Naive thymus-derived CD4-positive, alpha-beta T cell (primary cell): ENCODE measurements around the gene ERICH6. TPM values are rescaled to one million over a fixed set of nuclear protein-coding genes. Genes with fewer than 3 reads are reported as not detected.
A peak's percentile ranks its signal among the peaks of the same experiment; 100 is the strongest.

Experiments used
- ATAC-seq: fragments of 150-1000 bp; cut with Tn5 transposase; 2 replicates; pipeline ENCODE4 v1.10.0; 2021; ENCODE audit warnings: mild to moderate bottlenecking, moderate library complexity
- CTCF ChIA-PET: fragments of 350-600 bp; sonication (Branson Sonifier 250); formaldehyde crosslinking; loops from one replicate; lab custom pipeline; 2021; ENCODE audit warnings: antibody characterized with exemption; lab: Charles Lee
- POLR2A ChIA-PET: fragments of 350-600 bp; sonication (Branson Sonifier 250); formaldehyde crosslinking; loops from one replicate; lab custom pipeline; 2021; ENCODE audit warnings: antibody characterized with exemption, inconsistent platforms; lab: Charles Lee
- DNase-seq, 9 donors: peaks; one replicate each; pipeline versions ENCODE4 v3.0.0 to v3.0.0-alpha.2; 2020 to 2022; ENCODE audit warnings: mixed read lengths in 1 of 9
- H3K27ac ChIP-seq: one replicate; pipeline ENCODE4 v1.7.0; 2013; ENCODE audit warnings: mild to moderate bottlenecking, low read depth, low read length, moderate library complexity
- H3K27me3 ChIP-seq, 2 donors: one replicate each; pipeline ENCODE4 v1.7.0; 2013; ENCODE audit warnings: low read length in 2 of 2, mild to moderate bottlenecking in 2 of 2, moderate library complexity in 2 of 2; ENCODE audit not compliant: control insufficient read depth in 2 of 2, insufficient read depth in 2 of 2
- H3K36me3 ChIP-seq, 3 experiments: 1 replicate in 2 of 3; 2 replicates in 1 of 3; pipeline ENCODE4 v1.7.0; 2013; ENCODE audit warnings: low read length in 3 of 3, mild to moderate bottlenecking in 3 of 3, moderate library complexity in 1 of 3; ENCODE audit not compliant: insufficient read depth in 3 of 3, control insufficient read depth in 2 of 3
- H3K4me1 ChIP-seq, 2 donors: one replicate each; pipeline ENCODE4 v1.7.0; 2013; ENCODE audit warnings: low read length in 2 of 2, mild to moderate bottlenecking in 2 of 2, moderate library complexity in 1 of 2; ENCODE audit not compliant: control insufficient read depth in 2 of 2, insufficient read depth in 2 of 2
- H3K4me3 ChIP-seq: 2 replicates; pipeline ENCODE4 v1.7.0; 2013; ENCODE audit warnings: mild to moderate bottlenecking, low read length
- H3K9me3 ChIP-seq, 3 experiments: 1 replicate in 2 of 3; 2 replicates in 1 of 3; pipeline ENCODE4 v1.7.0; 2013; ENCODE audit warnings: low read length in 3 of 3; ENCODE audit not compliant: control insufficient read depth in 2 of 3
- H3K27ac Mint-ChIP-seq, 9 donors: one replicate each; pipeline ENCODE4 v1.8.0; 2020 to 2022; ENCODE audit warnings: mixed read lengths in 9 of 9, mild to moderate bottlenecking in 8 of 9, moderate library complexity in 5 of 9, inconsistent platforms in 2 of 9
- H3K27me3 Mint-ChIP-seq, 5 donors: one replicate each; pipeline ENCODE4 v1.8.0; 2021 to 2022; ENCODE audit warnings: mixed read lengths in 5 of 5, mild to moderate bottlenecking in 1 of 5
- H3K36me3 Mint-ChIP-seq, 5 donors: one replicate each; pipeline ENCODE4 v1.8.0; 2020 to 2022; ENCODE audit warnings: mixed read lengths in 5 of 5, mild to moderate bottlenecking in 3 of 5, inconsistent platforms in 1 of 5
- H3K4me1 Mint-ChIP-seq, 7 donors: one replicate each; pipeline ENCODE4 v1.8.0; 2020 to 2022; ENCODE audit warnings: mixed read lengths in 7 of 7, mild to moderate bottlenecking in 3 of 7, inconsistent platforms in 1 of 7
- H3K4me3 Mint-ChIP-seq, 10 donors: one replicate each; pipeline ENCODE4 v1.8.0; 2020 to 2022; ENCODE audit warnings: mild to moderate bottlenecking in 10 of 10, mixed read lengths in 10 of 10, moderate library complexity in 6 of 10, inconsistent platforms in 2 of 10
- H3K9me3 Mint-ChIP-seq, 11 donors: one replicate each; pipeline ENCODE4 v1.8.0; 2020 to 2022; ENCODE audit warnings: mixed read lengths in 11 of 11, mild to moderate bottlenecking in 4 of 11, inconsistent platforms in 1 of 11, moderate library complexity in 1 of 11
- intact Hi-C, 2 donors: fragments of 100-400 bp; cut with micrococcal nuclease; formaldehyde crosslinking; loops; one replicate each; pipeline ENCODE4 v1.15.1; 2023
- polyA plus RNA-seq, 2 donors: library from polyadenylated mRNA; unstranded; fragments of 300-500 nt; fragmentation: Illumina TruSeq; gene quantifications; one replicate each; pipeline ENCODE4 v1.2.3, GENCODE V29; 2021
- total RNA-seq, 6 experiments: library from RNA in 5 of 6; stranded (reverse) in 5 of 6; gene quantifications; 1 replicate in 5 of 6; 2 replicates in 1 of 6; pipeline ENCODE4 v1.2.3 and lab custom pipeline; 2021 to 2026

The ERICH6 gene
- total and polyA plus RNA-seq, 7 experiments from 2014 or later, result 0.24 to 1.4 (median 0.53) TPM; not detected in 2

DNA sequence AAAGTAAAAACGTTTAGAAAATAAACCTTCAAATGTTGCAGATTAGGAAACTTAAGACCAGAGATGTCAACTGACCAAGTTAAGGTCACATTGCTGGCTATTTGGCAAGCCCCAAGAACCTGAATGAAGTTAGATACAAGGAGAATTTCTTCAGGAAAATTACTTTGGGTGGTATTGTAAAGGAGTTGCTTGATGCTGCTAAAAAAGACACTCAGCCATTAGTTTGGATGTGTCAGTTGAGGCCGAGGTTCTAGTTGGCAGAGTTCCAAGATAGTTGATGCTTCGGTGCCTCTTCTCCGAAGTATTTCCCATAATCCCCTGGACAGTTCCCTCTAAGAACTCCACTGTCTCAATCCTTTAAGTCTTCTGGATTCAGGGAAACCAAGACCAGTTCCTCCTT, 35.0 kb upstream of the ERICH6 start:
- no peaks in the 10 kb centered on the region for H3K27me3 Mint-ChIP-seq
- intact Hi-C loops, result loop anchor here (1.0 to 2.0 kb wide), 3 partner anchors 10 to 22 kb away; no protein-coding TSS in a partner anchor
- ATAC-seq (no peak), DNase-seq (no peak)
- ChIA-PET CTCF (no interaction called here), POLR2A (no interaction called here)
- no peaks in the 10 kb centered on the region for H3K9me3 Mint-ChIP-seq
- H3K4me1 Mint-ChIP-seq, result peaks cover 17 to 62% (median 50%) of the 10 kb centered on the region in 7 donors
- no peaks in the 10 kb centered on the region for H3K9me3 ChIP-seq
- no peak overlapping the region for H3K4me3 Mint-ChIP-seq
- peaks cover 6 to 23% (median 16%) of the 10 kb centered on the region in 5 donors for H3K36me3 Mint-ChIP-seq
- peaks cover 0 to 5% of the 10 kb centered on the region in 2 donors for H3K4me1 ChIP-seq
- peak overlapping the region in 2 of 9 donors; percentile 41 to 62 for H3K27ac Mint-ChIP-seq
- no peak overlapping the region for H3K27ac ChIP-seq
- H3K4me3 ChIP-seq, result no peak overlapping the region
- no peaks in the 10 kb centered on the region for H3K27me3 ChIP-seq
- peaks cover 0 to 15% (median 0%) of the 10 kb centered on the region in 3 experiments for H3K36me3 ChIP-seq

GRCh38 chr3:150737874-150738679, 34.4 kb upstream of the ERICH6 start:
- CTCF ChIA-PET, result no interaction called here
- DNase-seq (peak in 1 of 9 donors; percentile 49), ATAC-seq (peak; percentile 41)
- Mint-ChIP-seq H3K9me3 (no peaks in the 10 kb centered on the region), H3K27me3 (no peaks in the 10 kb centered on the region), H3K27ac (peak overlapping the region in 3 of 9 donors; percentile 33 to 59 (median 41)), H3K36me3 (peaks cover 6 to 18% (median 16%) of the 10 kb centered on the region in 5 donors), H3K4me3 (peak overlapping the region in 1 of 10 donors; percentile 5), H3K4me1 (peaks cover 17 to 60% (median 49%) of the 10 kb centered on the region in 7 donors)
- POLR2A ChIA-PET, result interaction anchor here (1.4 kb wide), 1 partner anchor 25 kb away, joined by 3 read pairs; the partner anchor contains the start of gene SIAH2
- H3K9me3 ChIP-seq, result no peaks in the 10 kb centered on the region
- peaks cover 0 to 5% of the 10 kb centered on the region in 2 donors for H3K4me1 ChIP-seq
- H3K27ac ChIP-seq, result no peak overlapping the region
- no peaks in the 10 kb centered on the region for H3K27me3 ChIP-seq
- intact Hi-C loops, result loop anchor here (1.0 to 2.0 kb wide), 3 partner anchors 10 to 25 kb away; partner anchors contain the start of gene SIAH2 (in 1 of the 2)
- H3K4me3 ChIP-seq, result no peak overlapping the region
- H3K36me3 ChIP-seq, result peaks cover 0 to 15% (median 0%) of the 10 kb centered on the region in 3 experiments

- peak overlapping the region in 4 of 9 donors; percentile 4 to 67 (median 47) for H3K27ac Mint-ChIP-seq
- DNase-seq (peak in 7 of 9 donors; percentile 32 to 69 (median 48)), ATAC-seq (peak; percentile 65)
- no peaks in the 10 kb centered on the region for H3K9me3 ChIP-seq
- POLR2A ChIA-PET, result interaction anchor here (1.4 kb wide), 1 partner anchor 26 kb away, joined by 3 read pairs; the partner anchor contains the start of gene SIAH2
- intact Hi-C loops, result loop anchor here in 1 of 2 donors (1.0 kb wide), 1 partner anchor 26 kb away; the partner anchor contains the start of gene SIAH2
- H3K4me3 ChIP-seq, result no peak overlapping the region
- peaks cover 0 to 11% (median 0%) of the 10 kb centered on the region in 3 experiments for H3K36me3 ChIP-seq
- no peak overlapping the region for H3K27ac ChIP-seq
- peaks cover under 1 to 10% (median 8%) of the 10 kb centered on the region in 5 donors for H3K36me3 Mint-ChIP-seq
- CTCF ChIA-PET, result no interaction called here
- no peaks in the 10 kb centered on the region for H3K27me3 ChIP-seq
- no peaks in the 10 kb centered on the region for H3K27me3 Mint-ChIP-seq
- no peak overlapping the region for H3K4me3 Mint-ChIP-seq
- H3K4me1 ChIP-seq, result peaks cover 0 to 5% of the 10 kb centered on the region in 2 donors
- H3K9me3 Mint-ChIP-seq, result no peaks in the 10 kb centered on the region
- H3K4me1 Mint-ChIP-seq, result peaks cover 17 to 52% (median 40%) of the 10 kb centered on the region in 7 donors
Observed at GRCh38 chr3:150736903-150737832, 33.4 kb upstream of the ERICH6 start.

- Mint-ChIP-seq H3K4me3 (no peak overlapping the region), H3K27me3 (no peaks in the 10 kb centered on the region), H3K9me3 (no peaks in the 10 kb centered on the region), H3K27ac (peak overlapping the region in 1 of 9 donors; percentile 38), H3K36me3 (peaks cover 0 to 9% (median 3%) of the 10 kb centered on the region in 5 donors), H3K4me1 (peaks cover 17 to 45% (median 38%) of the 10 kb centered on the region in 7 donors)
- no peak overlapping the region for H3K4me3 ChIP-seq
- no peak for ATAC-seq
- H3K36me3 ChIP-seq, result peaks cover 0 to 3% (median 0%) of the 10 kb centered on the region in 3 experiments
- ChIA-PET CTCF (no interaction called here), POLR2A (no interaction called here)
- no peak for DNase-seq
- intact Hi-C loops, result no loop called here
- H3K27ac ChIP-seq, result no peak overlapping the region
- no peaks in the 10 kb centered on the region for H3K27me3 ChIP-seq
- no peaks in the 10 kb centered on the region for H3K9me3 ChIP-seq
- H3K4me1 ChIP-seq, result peaks cover 0 to 5% of the 10 kb centered on the region in 2 donors
Observed at GRCh38 chr3:150736316-150736719, 32.6 kb upstream of the ERICH6 start.

- no peak overlapping the region for H3K4me3 ChIP-seq
- H3K36me3 ChIP-seq, result no peaks in the 10 kb centered on the region
- no peaks in the 10 kb centered on the region for H3K9me3 ChIP-seq
- H3K36me3 Mint-ChIP-seq, result peaks cover 0 to 2% (median 0%) of the 10 kb centered on the region in 5 donors
- no peaks in the 10 kb centered on the region for H3K27me3 Mint-ChIP-seq
- intact Hi-C loops, result no loop called here
- no peak overlapping the region for H3K27ac Mint-ChIP-seq
- H3K9me3 Mint-ChIP-seq, result no peaks in the 10 kb centered on the region
- H3K27ac ChIP-seq, result no peak overlapping the region
- CTCF ChIA-PET, result interaction anchor here (0.7 kb wide), 1 partner anchor 44 kb away, joined by 3 read pairs; no protein-coding TSS in a partner anchor
- peaks cover 9 to 29% (median 25%) of the 10 kb centered on the region in 7 donors for H3K4me1 Mint-ChIP-seq
- POLR2A ChIA-PET, result interaction anchor here (0.7 kb wide), 1 partner anchor 557 kb away, joined by 3 read pairs; no protein-coding TSS in a partner anchor
- peaks cover 0 to 3% of the 10 kb centered on the region in 2 donors for H3K4me1 ChIP-seq
- DNase-seq (no peak), ATAC-seq (no peak)
- H3K27me3 ChIP-seq, result no peaks in the 10 kb centered on the region
- H3K4me3 Mint-ChIP-seq, result no peak overlapping the region
Observed at GRCh38 chr3:150734795-150735119, 31.0 kb upstream of the ERICH6 start.
